CD4-positive, alpha-beta T cell treated with Interleukin-17A for 4 hours (primary cell): Measurements from ENCODE around the gene SIK3.
"Not testable (repeated sequence)": the region's sequence is repeated elsewhere in the genome, so short reads cannot be mapped to it uniquely, and the experiment has no call there.

Experiments used
- DNase-seq: peaks from one replicate; pipeline ENCODE4 v3.0.0-alpha.2; 2020; ENCODE audit warnings: mixed read lengths

SIK3 gene

GRCh38 chr11:116813781-116814471 lies 284.3 kb downstream of the SIK3 start:
- no peak for DNase-seq

- no peak for DNase-seq
Observed at GRCh38 chr11:116813170-116813569, 285.1 kb downstream of the SIK3 start.

- DNase-seq: no peak
Observed at GRCh38 chr11:116812109-116812508, 286.1 kb downstream of the SIK3 start.

GRCh38 chr11:116811194-116811593 lies 287.0 kb downstream of the SIK3 start:
- DNase-seq: no peak

GRCh38 chr11:116808262-116809175 lies 289.7 kb downstream of the SIK3 start:
- DNase-seq: no peak

GRCh38 chr11:116807601-116808261 lies 290.5 kb downstream of the SIK3 start:
- DNase-seq: no peak

GRCh38 chr11:116804001-116804400 lies 294.2 kb downstream of the SIK3 start:
- no peak for DNase-seq

GRCh38 chr11:116801662-116802061 lies 296.6 kb downstream of the SIK3 start:
- not testable (repeated sequence) for DNase-seq

GRCh38 chr11:116800610-116801009 lies 297.6 kb downstream of the SIK3 start:
- no peak for DNase-seq

GRCh38 chr11:116798368-116798767 lies 299.9 kb downstream of the SIK3 start:
- no peak for DNase-seq

- DNase-seq: no peak
Observed at GRCh38 chr11:116797816-116798215, 300.4 kb downstream of the SIK3 start.

GRCh38 chr11:116796548-116796947 lies 301.7 kb downstream of the SIK3 start:
- no peak for DNase-seq

GRCh38 chr11:116794851-116795250 lies 303.4 kb downstream of the SIK3 start:
- no peak for DNase-seq

GRCh38 chr11:116793772-116794097 lies 304.5 kb downstream of the SIK3 start:
- DNase-seq: no peak
